Anterior cingulate cortex (tissue), 58 donors: ENCODE measurements around the gene MTMR11.
A peak's percentile ranks its signal among the peaks of the same experiment; 100 is the strongest.
"Not testable (repeated sequence)": the region's sequence is repeated elsewhere in the genome, so short reads cannot be mapped to it uniquely, and the experiment has no call there.

Source experiments
- DNase-seq, 58 donors: peaks; one replicate each; lab custom pipeline; 2025; lab: John Stamatoyannopoulos, UW

Gene MTMR11

DNA sequence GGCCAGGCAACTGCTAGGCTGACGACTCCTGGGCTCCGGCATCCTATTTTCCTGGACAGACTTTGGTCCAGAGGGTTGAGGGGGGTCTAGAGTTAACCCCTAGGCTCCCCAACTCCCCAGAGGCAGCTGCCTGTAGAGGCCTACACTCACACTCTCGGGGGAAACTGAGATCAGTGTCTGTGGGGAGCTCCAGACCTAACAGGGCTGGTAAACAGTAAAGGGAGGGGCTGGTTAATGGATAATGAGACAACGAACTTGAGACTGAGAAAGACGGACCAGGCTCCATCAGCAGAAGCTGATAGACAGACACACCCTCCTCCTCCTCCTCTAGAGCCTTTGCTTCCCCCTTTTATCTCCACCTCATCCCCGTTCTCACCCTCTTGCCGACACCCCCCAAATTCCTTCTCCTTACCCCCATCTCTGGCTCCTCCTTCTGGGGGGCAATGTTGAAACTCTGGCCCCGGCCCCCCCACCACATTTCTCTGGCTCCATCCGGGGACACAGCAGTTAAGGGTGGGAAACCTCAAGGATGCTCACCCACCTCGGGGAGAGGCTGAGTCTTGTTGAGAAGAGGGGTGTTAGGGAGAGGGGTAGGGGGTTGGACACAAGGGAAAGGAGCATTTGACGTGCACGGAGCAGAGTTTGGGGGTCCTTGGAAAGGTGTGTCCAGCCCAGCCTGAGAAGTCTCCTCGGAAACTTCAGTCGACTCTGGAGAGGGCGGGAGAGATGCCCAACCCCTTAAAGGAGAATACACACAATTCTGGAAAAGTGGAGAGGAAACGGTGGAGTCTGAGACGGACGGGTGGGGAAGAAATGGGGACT lies at the start of gene MTMR11:
Gene MTMR11, minus strand, starts transcription at position 710 of the 822 bp plus-strand sequence. Its CDS starts 232 bp downstream, at position 478.
- DNase-seq: peak in 17 of 58 donors; percentile 3 to 64 (median 23)

- no peak for DNase-seq
These were observed 43.4 kb upstream of the MTMR11 start for GRCh38 chr1:149979972-149980540.

- DNase-seq: no peak
These were observed 42.7 kb upstream of the MTMR11 start for GRCh38 chr1:149979245-149979971.

- peak in 1 of 58 donors; percentile 7 for DNase-seq
These were observed 41.9 kb upstream of the MTMR11 start for GRCh38 chr1:149978547-149979023.

DNA sequence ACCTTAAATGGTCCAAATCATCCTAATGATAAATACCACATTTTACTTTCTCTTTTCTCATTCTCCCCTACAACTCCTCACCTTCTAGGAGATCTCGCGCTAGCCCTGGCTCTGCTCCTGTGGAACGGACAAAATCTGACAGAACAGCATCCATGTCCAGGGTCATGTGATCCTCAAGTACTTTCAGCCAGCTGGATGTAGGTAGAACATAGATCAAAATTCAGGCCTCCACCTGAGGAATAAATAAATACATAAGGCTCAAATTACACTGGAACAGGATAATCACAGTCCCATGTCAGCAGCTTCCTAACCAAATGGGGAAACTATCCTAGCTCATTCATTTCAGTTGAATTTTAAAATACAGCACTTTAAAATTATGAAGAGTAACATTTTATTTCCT lies 40.7 kb upstream of the MTMR11 start:
- DNase-seq: no peak

DNA sequence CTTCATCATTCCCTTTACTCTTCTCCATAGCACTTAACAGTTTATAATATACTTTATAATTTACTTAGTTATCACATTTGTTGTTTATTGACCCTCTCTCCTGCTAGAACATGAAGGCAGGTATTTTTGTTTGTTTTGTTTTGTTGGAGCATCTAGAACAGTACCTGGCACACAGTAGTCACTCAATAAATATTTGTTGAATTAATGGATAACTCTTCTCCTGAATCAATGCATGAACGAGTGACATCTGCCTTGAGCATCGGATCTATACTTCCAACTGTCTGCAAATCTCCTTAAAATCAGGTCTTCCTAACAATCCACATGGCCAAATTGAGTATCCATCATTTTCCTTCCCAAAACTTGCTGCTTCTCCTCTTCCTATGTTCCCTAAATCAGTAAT lies 35.9 kb upstream of the MTMR11 start:
- no peak for DNase-seq

- no peak for DNase-seq
These were observed 31.0 kb upstream of the MTMR11 start for GRCh38 chr1:149967646-149968045.

GRCh38 chr1:149967041-149967440 lies 30.4 kb upstream of the MTMR11 start:
- DNase-seq: no peak

DNA sequence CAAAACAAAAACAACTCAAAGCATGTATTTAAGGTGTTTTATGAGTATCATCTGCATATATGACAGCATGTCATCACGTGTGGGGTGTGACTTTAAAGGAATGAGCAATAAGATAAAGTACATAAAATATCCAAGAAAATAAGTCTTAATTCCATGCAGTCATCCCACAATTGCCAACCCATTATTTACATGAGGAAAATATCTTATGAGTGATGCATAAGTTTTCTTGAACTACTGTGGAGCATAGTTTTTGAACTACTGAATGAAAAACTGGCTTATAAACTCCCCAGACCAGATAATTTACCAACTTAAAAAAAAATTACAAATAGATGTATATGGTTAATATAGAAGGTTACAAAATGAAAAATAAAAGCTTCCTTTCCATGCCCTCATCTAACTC lies 29.7 kb upstream of the MTMR11 start:
- no peak for DNase-seq

DNA sequence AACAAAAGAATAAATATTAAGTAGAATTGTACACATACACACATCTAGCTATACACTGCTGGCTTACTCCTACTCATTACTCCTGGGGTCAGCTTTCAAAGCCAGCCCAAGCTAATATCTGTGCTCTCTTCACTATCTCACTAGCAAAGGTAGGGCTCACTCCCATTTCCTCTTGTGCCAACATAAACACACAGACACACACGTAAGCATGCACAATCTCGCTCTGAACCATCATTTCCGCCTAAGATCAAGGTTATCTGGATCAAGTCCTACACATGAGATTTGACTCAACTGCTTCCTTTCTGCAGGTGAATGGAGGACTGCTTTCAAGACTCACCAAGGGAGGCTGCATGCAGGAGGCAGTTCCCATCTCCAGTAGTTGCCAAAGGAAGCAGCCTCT lies 28.8 kb upstream of the MTMR11 start:
- DNase-seq: no peak

- DNase-seq: no peak
These were observed 26.7 kb upstream of the MTMR11 start for GRCh38 chr1:149963358-149963757.

DNA sequence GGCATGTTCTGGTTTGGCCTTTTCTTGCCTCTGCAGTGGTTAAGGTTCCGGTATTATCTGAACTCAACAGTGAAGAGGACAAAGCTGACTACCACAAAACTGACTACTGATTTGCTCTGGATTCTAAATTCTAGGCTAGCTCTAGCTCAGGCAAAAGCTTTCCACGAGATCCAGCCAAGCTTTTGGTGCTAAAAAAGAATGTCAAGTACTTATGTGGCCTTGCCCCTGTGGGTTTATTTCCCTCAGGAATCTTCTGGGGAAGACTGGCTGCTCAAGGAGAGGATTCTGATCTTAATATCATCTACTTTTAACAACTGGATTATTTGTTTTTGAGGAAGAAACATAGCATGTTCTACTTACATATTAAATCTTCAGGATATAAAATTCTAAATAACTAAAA lies 26.1 kb upstream of the MTMR11 start:
- no peak for DNase-seq

GRCh38 chr1:149962039-149962647 lies 25.5 kb upstream of the MTMR11 start:
- peak in 37 of 58 donors; percentile 0 to 75 (median 22) for DNase-seq

- DNase-seq: not testable (repeated sequence)
These were observed 20.9 kb upstream of the MTMR11 start for GRCh38 chr1:149957548-149957947.

GRCh38 chr1:149949911-149950310 lies 13.2 kb upstream of the MTMR11 start:
- no peak for DNase-seq

DNA sequence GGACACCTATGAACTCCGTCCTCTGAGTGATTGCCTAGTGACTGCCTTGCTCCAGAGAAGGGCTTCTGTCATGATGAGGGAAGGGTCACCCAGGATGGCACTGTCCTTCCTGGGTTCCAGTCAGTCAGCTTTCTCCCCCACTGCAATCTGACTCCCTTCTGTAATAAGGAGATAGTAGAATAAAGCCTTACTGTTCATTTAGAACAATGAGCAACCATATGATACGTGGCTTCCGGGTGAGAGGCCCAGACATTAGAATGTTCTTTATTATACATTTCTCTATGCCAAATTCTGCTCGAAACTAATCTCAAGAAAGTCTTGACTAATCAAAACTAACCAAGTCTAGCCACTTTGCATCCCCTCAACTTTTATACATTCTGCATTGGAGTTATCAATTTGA lies 8.5 kb upstream of the MTMR11 start:
- DNase-seq: peak in 1 of 58 donors; percentile 12

DNA sequence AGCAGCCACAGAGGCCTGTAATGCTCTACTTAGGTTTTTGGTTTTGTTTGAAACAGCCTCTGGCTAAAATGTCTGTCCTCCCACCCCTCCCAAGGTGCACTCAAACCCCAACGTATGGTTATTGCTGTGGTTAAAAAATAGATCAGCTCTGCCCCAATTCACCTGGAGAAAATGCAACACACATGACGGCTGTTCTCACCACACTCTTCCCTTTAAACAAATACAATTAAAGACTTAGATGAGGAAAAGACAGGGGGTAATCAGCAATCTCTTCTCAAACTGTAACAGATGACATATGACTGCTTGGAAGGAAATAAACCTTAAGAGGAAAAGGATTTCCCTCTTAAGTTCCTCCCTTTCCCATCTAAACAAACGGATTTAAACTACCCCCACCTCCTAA lies 6.2 kb upstream of the MTMR11 start:
- no peak for DNase-seq

GRCh38 chr1:149942207-149942606 lies 5.5 kb upstream of the MTMR11 start:
- DNase-seq: peak in 13 of 58 donors; percentile 7 to 32 (median 15)

- DNase-seq: no peak
These were observed 3.7 kb upstream of the MTMR11 start for GRCh38 chr1:149940427-149940826.

GRCh38 chr1:149938668-149939003 lies 2.0 kb upstream of the MTMR11 start:
- not testable (repeated sequence) for DNase-seq

- no peak for DNase-seq
These were observed 1.1 kb upstream of the MTMR11 start for GRCh38 chr1:149937759-149938158.
